ENCODE measurements around the gene SYNGAP1.
"Not testable (repeated sequence)": the region's sequence is repeated elsewhere in the genome, so short reads cannot be mapped to it uniquely, and the experiment has no call there.

SYNGAP1 gene

GRCh38 chr6:33419580-33420490 is at the start of gene SYNGAP1:
TSS of gene SYNGAP1 (plus strand) at chr6:33420065. CDS start at chr6:33420265, 200 bp downstream.
- DNase-seq = peak; percentile 41

- DNase-seq = not testable (repeated sequence)
Measured at GRCh38 chr6:33371901-33372300, 48.0 kb upstream of the SYNGAP1 start.

GRCh38 chr6:33372526-33373123 is 47.2 kb upstream of the SYNGAP1 start:
- no peak for DNase-seq

GRCh38 chr6:33373960-33374910 is 45.6 kb upstream of the SYNGAP1 start:
- no peak for DNase-seq

GRCh38 chr6:33375143-33375671 is 44.7 kb upstream of the SYNGAP1 start:
- no peak for DNase-seq

- no peak for DNase-seq
Measured at GRCh38 chr6:33377171-33377570, 42.7 kb upstream of the SYNGAP1 start.

- not testable (repeated sequence) for DNase-seq
Measured at GRCh38 chr6:33379184-33379583, 40.7 kb upstream of the SYNGAP1 start.

GRCh38 chr6:33380272-33380981 is 39.4 kb upstream of the SYNGAP1 start:
- no peak for DNase-seq

- no peak for DNase-seq
Measured at GRCh38 chr6:33383427-33384185, 36.3 kb upstream of the SYNGAP1 start.

GRCh38 chr6:33384581-33385020 is 35.3 kb upstream of the SYNGAP1 start:
- DNase-seq = no peak

- DNase-seq = no peak
Measured at GRCh38 chr6:33390173-33390572, 29.7 kb upstream of the SYNGAP1 start.

GRCh38 chr6:33390767-33391277 is 29.0 kb upstream of the SYNGAP1 start:
- DNase-seq = no peak

GRCh38 chr6:33391278-33391921 is 28.5 kb upstream of the SYNGAP1 start, which contains the start of gene KIFC1:
TSS of gene KIFC1 (plus strand) at chr6:33391823. CDS start at chr6:33391986, 163 bp downstream.
- peak; percentile 99 for DNase-seq

GRCh38 chr6:33391922-33392594 is 27.8 kb upstream of the SYNGAP1 start:
- DNase-seq = peak; percentile 68

- DNase-seq = no peak
Measured at GRCh38 chr6:33392595-33392948, 27.3 kb upstream of the SYNGAP1 start.

- DNase-seq = no peak
Measured at GRCh38 chr6:33392979-33393378, 26.9 kb upstream of the SYNGAP1 start.

GRCh38 chr6:33397541-33397940 is 22.3 kb upstream of the SYNGAP1 start:
- no peak for DNase-seq

- not testable (repeated sequence) for DNase-seq
Measured at GRCh38 chr6:33398601-33399000, 21.3 kb upstream of the SYNGAP1 start.

GRCh38 chr6:33399881-33400280 is 20.0 kb upstream of the SYNGAP1 start:
- DNase-seq = not testable (repeated sequence)

- no peak for DNase-seq
Measured at GRCh38 chr6:33404884-33405283, 15.0 kb upstream of the SYNGAP1 start.
